Smooth muscle cell (in vitro differentiated cells): ENCODE results near the gene SOCS3. TPM values are rescaled to one million over a fixed set of nuclear protein-coding genes. Genes with fewer than 3 reads are reported as not detected.
A peak's percentile ranks its signal among the peaks of the same experiment; 100 is the strongest.
"Not testable (repeated sequence)": the region's sequence is repeated elsewhere in the genome, so short reads cannot be mapped to it uniquely, and the experiment has no call there.

Source experiments
- DNase-seq: peaks from one replicate; lab custom pipeline; 2025; ENCODE audit not compliant: unreplicated experiment; lab: John Stamatoyannopoulos, UW
- H2AFZ ChIP-seq: fragments of 200-600 bp; sonication (generic); 2 replicates; pipeline ENCODE4 v1.6.0; 2016; ENCODE audit warnings: antibody characterized with exemption, low read depth, mild to moderate bottlenecking
- H3F3A ChIP-seq: fragments of 200-600 bp; sonication (generic); 2 replicates; pipeline ENCODE4 v1.6.0; 2017; ENCODE audit warnings: antibody characterized with exemption, low read depth
- H3K27ac ChIP-seq: fragments of 200-600 bp; sonication (generic); 2 replicates; pipeline ENCODE4 v1.5.1; 2016; ENCODE audit warnings: low read depth, mild to moderate bottlenecking
- H3K27me3 ChIP-seq: fragments of 200-600 bp; sonication (generic); 2 replicates; pipeline ENCODE4 v1.6.1; 2016; ENCODE audit warnings: low read depth, mild to moderate bottlenecking
- H3K36me3 ChIP-seq: fragments of 200-600 bp; sonication (generic); 2 replicates; pipeline ENCODE4 v1.5.1; 2016; ENCODE audit warnings: low read depth
- H3K4me1 ChIP-seq: fragments of 200-600 bp; sonication (generic); 2 replicates; pipeline ENCODE4 v1.5.1; 2016; ENCODE audit warnings: low read depth
- H3K4me2 ChIP-seq: fragments of 200-600 bp; sonication (generic); 2 replicates; pipeline ENCODE4 v1.6.0; 2016; ENCODE audit warnings: mild to moderate bottlenecking
- H3K4me3 ChIP-seq: fragments of 200-600 bp; sonication (generic); 2 replicates; pipeline ENCODE4 v1.5.1; 2016; ENCODE audit warnings: mild to moderate bottlenecking
- H3K79me2 ChIP-seq: fragments of 200-600 bp; sonication (generic); 2 replicates; pipeline ENCODE4 v1.6.0; 2016; ENCODE audit warnings: low read depth, mild to moderate bottlenecking
- H3K9ac ChIP-seq: fragments of 200-600 bp; sonication (generic); 2 replicates; pipeline ENCODE4 v1.6.0; 2016; ENCODE audit warnings: low read depth
- H3K9me3 ChIP-seq: fragments of 200-600 bp; sonication (generic); replicated peaks from 2 replicates; pipeline ENCODE4 v1.5.1; 2016; ENCODE audit warnings: low read depth
- H4K20me1 ChIP-seq: fragments of 200-600 bp; sonication (generic); 2 replicates; pipeline ENCODE4 v1.6.0; 2016; ENCODE audit warnings: low read depth
- CTCF ChIP-seq: fragments of 200-600 bp; sonication (generic); IDR thresholded peaks from 2 replicates; pipeline ENCODE4 v1.5.1; 2017; ENCODE audit warnings: borderline replicate concordance, mild to moderate bottlenecking, antibody characterized with exemption; ENCODE audit not compliant: insufficient read depth, poor library complexity, severe bottlenecking
- WGBS: methylation state at CpG from one replicate; pipeline ENCODE4 v1.1.7; 2016; ENCODE audit warnings: low lambda C conversion rate; 5-methylcytosine and 5-hydroxymethylcytosine counted together
- polyA plus RNA-seq: library from polyadenylated mRNA; unstranded; fragments of >200 nt; fragmentation: Nextera tagmentation; extraction: Ambion mirVana; gene quantifications from 2 replicates; pipeline ENCODE4 v1.2.1, GENCODE V29; 2016
- total RNA-seq: library from RNA; depleted of rRNA; stranded (reverse); fragments of >200 nt; gene quantifications from 2 replicates; pipeline ENCODE4 v1.2.3, GENCODE V29; 2014

SOCS3 gene
- total and polyA plus RNA-seq, 2 experiments from 2014 or later = 116 to 310 TPM

- H3K27ac ChIP-seq = peak overlapping the region; percentile 95
- peak overlapping the region; percentile 63 for H3K4me3 ChIP-seq
- H3K9ac ChIP-seq = no peak overlapping the region
- H3K9me3 ChIP-seq = no peaks in the 10 kb centered on the region
- no peaks in the 10 kb centered on the region for H4K20me1 ChIP-seq
- H3K36me3 ChIP-seq = no peaks in the 10 kb centered on the region
- H3K27me3 ChIP-seq = no peaks in the 10 kb centered on the region
- no peaks in the 10 kb centered on the region for H3K79me2 ChIP-seq
- peak overlapping the region; percentile 92 for H3K4me2 ChIP-seq
- peaks cover 24% of the 10 kb centered on the region for H3K4me1 ChIP-seq
- WGBS = 77% methylated on average over 12 of the region's 12 CpGs
- peaks cover 15% of the 10 kb centered on the region for H3F3A ChIP-seq
- H2AFZ ChIP-seq = no peak overlapping the region
- DNase-seq = no peak
- no peak for TF ChIP-seq CTCF
These were observed 45.1 kb downstream of the SOCS3 start for GRCh38 chr17:78314683-78315354.

- Histone ChIP-seq H3F3A (peaks cover 19% of the 10 kb centered on the region), H3K9ac (no peak overlapping the region), H4K20me1 (no peaks in the 10 kb centered on the region), H3K36me3 (no peaks in the 10 kb centered on the region), H3K27ac (no peak overlapping the region), H3K4me2 (peak overlapping the region; percentile 92), H3K27me3 (no peaks in the 10 kb centered on the region), H3K4me3 (peak overlapping the region; percentile 63), H3K79me2 (no peaks in the 10 kb centered on the region), H3K4me1 (peaks cover 24% of the 10 kb centered on the region), H2AFZ (peak overlapping the region; percentile 56), H3K9me3 (no peaks in the 10 kb centered on the region)
- TF ChIP-seq CTCF = no peak
- 9% methylated on average over 30 of the region's 80 CpGs for WGBS
- DNase-seq = peak; percentile 50
These were observed 45.9 kb downstream of the SOCS3 start for GRCh38 chr17:78313735-78314648.

GRCh38 chr17:78309659-78310255 is 50.1 kb downstream of the SOCS3 start:
- not testable (repeated sequence) for DNase-seq, H3F3A ChIP-seq, H2AFZ ChIP-seq, H3K36me3 ChIP-seq, H3K4me2 ChIP-seq, H3K27me3 ChIP-seq, H3K9ac ChIP-seq, H3K79me2 ChIP-seq, H3K4me3 ChIP-seq, H3K4me1 ChIP-seq, H3K9me3 ChIP-seq, H4K20me1 ChIP-seq
- 90% methylated on average over 12 of the region's 12 CpGs for WGBS
- peak overlapping the region; percentile 3 for H3K27ac ChIP-seq
